GM18517 (cell line): ENCODE measurements around the gene CSTB.

ENCODE experiments used
- ATAC-seq: cut with Tn5 transposase; IDR thresholded peaks from one replicate; pipeline ENCODE4 v1.9.1; 2021; ENCODE audit warnings: mild to moderate bottlenecking, moderate library complexity; ENCODE audit not compliant: unreplicated experiment

Gene CSTB

GRCh38 chr21:43752758-43753438, 23.2 kb downstream of the CSTB start:
- ATAC-seq = no peak

- no peak for ATAC-seq
Measured at GRCh38 chr21:43751955-43752591, 24.0 kb downstream of the CSTB start.

GRCh38 chr21:43750339-43751033, 25.6 kb downstream of the CSTB start:
- ATAC-seq = no peak

- ATAC-seq = no peak
Measured at GRCh38 chr21:43749651-43750262, 26.4 kb downstream of the CSTB start.

- no peak for ATAC-seq
Measured at GRCh38 chr21:43748622-43749021, 27.5 kb downstream of the CSTB start.

GRCh38 chr21:43745772-43746517, 30.2 kb downstream of the CSTB start:
- no peak for ATAC-seq

- no peak for ATAC-seq
Measured at GRCh38 chr21:43744725-43745124, 31.4 kb downstream of the CSTB start.

- ATAC-seq = no peak
Measured at GRCh38 chr21:43743947-43744346, 32.2 kb downstream of the CSTB start.

GRCh38 chr21:43741423-43742096, 34.5 kb downstream of the CSTB start:
- ATAC-seq = no peak

- no peak for ATAC-seq
Measured at GRCh38 chr21:43740497-43741156, 35.5 kb downstream of the CSTB start.

- ATAC-seq = no peak
Measured at GRCh38 chr21:43739621-43740435, 36.3 kb downstream of the CSTB start.

- no peak for ATAC-seq
Measured at GRCh38 chr21:43737158-43737950, 38.8 kb downstream of the CSTB start.

GRCh38 chr21:43736224-43736883, 39.8 kb downstream of the CSTB start:
- ATAC-seq = no peak

GRCh38 chr21:43735236-43736091, 40.6 kb downstream of the CSTB start:
- ATAC-seq = no peak

- ATAC-seq = no peak
Measured at GRCh38 chr21:43734928-43735229, 41.2 kb downstream of the CSTB start.

- ATAC-seq = no peak
Measured at GRCh38 chr21:43734131-43734927, 41.8 kb downstream of the CSTB start.
